Activated CD8-positive, alpha-beta T cell treated with anti-CD3 and anti-CD28 coated beads, Interleukin-2, amount 10 ng/mL, durations not matched to agents 7 days and 5 days (primary cell): Measurements from ENCODE around the gene PLXND1. TPM values are rescaled to one million over a fixed set of nuclear protein-coding genes. Genes with fewer than 3 reads are reported as not detected.
"Not testable (repeated sequence)": the region's sequence is repeated elsewhere in the genome, so short reads cannot be mapped to it uniquely, and the experiment has no call there.

ENCODE experiments used
- ATAC-seq: fragments of 150-1000 bp; cut with Tn5 transposase; one replicate; pipeline ENCODE4 v1.10.0; 2021; ENCODE audit warnings: moderate library complexity
- CTCF ChIA-PET: fragments of 350-600 bp; sonication (Branson Sonifier 250); formaldehyde crosslinking; loops from one replicate; lab custom pipeline; 2021; ENCODE audit warnings: antibody characterized with exemption; lab: Charles Lee
- POLR2A ChIA-PET: fragments of 350-600 bp; sonication (Branson Sonifier 250); formaldehyde crosslinking; loops from one replicate; lab custom pipeline; 2021; ENCODE audit warnings: antibody characterized with exemption; lab: Charles Lee
- DNase-seq: peaks from one replicate; pipeline ENCODE4 v3.0.0-alpha.2; 2020
- H3K27ac Mint-ChIP-seq: one replicate; pipeline ENCODE4 v1.8.0; 2021; ENCODE audit warnings: mild to moderate bottlenecking, mixed read lengths
- H3K27me3 Mint-ChIP-seq: one replicate; pipeline ENCODE4 v1.8.0; 2021; ENCODE audit warnings: low read depth, mixed read lengths
- H3K36me3 Mint-ChIP-seq: one replicate; pipeline ENCODE4 v1.8.0; 2021; ENCODE audit warnings: low read depth, mixed read lengths
- H3K4me1 Mint-ChIP-seq: one replicate; pipeline ENCODE4 v1.8.0; 2021; ENCODE audit warnings: low read depth, mixed read lengths
- H3K4me3 Mint-ChIP-seq: one replicate; pipeline ENCODE4 v1.8.0; 2021; ENCODE audit warnings: mild to moderate bottlenecking, mixed read lengths
- H3K9me3 Mint-ChIP-seq: one replicate; pipeline ENCODE4 v1.8.0; 2022; ENCODE audit warnings: mixed read lengths; ENCODE audit not compliant: insufficient read depth
- total RNA-seq, 2 experiments: library from RNA; stranded (reverse); gene quantifications; one replicate each; pipeline ENCODE4 v1.2.3, GENCODE V29; 2021

The PLXND1 gene
- total RNA-seq, 2 experiments from 2014 or later: 3.7 to 4.1 TPM

DNA sequence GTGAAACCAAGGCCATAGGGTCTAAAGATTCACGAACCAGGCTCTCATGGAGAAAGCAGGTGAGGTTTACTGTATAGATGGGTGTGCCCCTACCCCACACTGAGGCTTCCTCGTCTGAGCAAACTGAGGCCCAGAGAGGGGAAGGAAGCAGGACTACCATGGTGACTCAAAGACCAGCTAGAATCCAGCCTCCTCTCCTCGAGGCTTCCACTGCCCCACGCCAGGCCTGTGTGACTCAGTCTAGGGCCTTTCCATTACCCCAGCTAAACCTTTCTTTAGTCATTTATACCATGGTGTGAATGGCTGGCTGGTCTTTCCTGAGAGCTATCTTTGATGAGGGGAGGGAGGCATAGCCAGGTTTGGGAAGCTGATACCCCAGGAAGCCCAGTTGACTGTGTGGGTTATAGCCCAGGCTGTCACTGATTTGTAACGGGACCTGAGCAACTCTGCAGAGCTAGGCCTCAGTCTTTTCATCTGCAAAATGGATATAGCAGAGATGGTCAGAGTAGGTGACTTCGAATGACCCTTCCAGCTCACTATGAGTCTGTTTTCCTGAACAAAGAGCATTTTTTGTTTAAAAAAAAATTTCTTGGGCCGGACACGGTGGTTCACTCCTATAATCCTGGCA, 81.0 kb downstream of the PLXND1 start:
- no peak for DNase-seq
- no peak overlapping the region for H3K4me3 Mint-ChIP-seq
- no peaks in the 10 kb centered on the region for H3K27me3 Mint-ChIP-seq
- no peaks in the 10 kb centered on the region for H3K36me3 Mint-ChIP-seq
- ChIA-PET POLR2A (no interaction called here), CTCF (no interaction called here)
- no peaks in the 10 kb centered on the region for H3K9me3 Mint-ChIP-seq
- no peak for ATAC-seq
- no peak overlapping the region for H3K27ac Mint-ChIP-seq
- H3K4me1 Mint-ChIP-seq: no peaks in the 10 kb centered on the region

GRCh38 chr3:129524081-129524480, 82.4 kb downstream of the PLXND1 start:
- Mint-ChIP-seq H3K36me3 (no peaks in the 10 kb centered on the region), H3K27me3 (no peaks in the 10 kb centered on the region), H3K4me3 (no peak overlapping the region), H3K4me1 (no peaks in the 10 kb centered on the region), H3K27ac (no peak overlapping the region), H3K9me3 (no peaks in the 10 kb centered on the region)
- DNase-seq (no peak), ATAC-seq (no peak)
- ChIA-PET CTCF (no interaction called here), POLR2A (no interaction called here)

DNA sequence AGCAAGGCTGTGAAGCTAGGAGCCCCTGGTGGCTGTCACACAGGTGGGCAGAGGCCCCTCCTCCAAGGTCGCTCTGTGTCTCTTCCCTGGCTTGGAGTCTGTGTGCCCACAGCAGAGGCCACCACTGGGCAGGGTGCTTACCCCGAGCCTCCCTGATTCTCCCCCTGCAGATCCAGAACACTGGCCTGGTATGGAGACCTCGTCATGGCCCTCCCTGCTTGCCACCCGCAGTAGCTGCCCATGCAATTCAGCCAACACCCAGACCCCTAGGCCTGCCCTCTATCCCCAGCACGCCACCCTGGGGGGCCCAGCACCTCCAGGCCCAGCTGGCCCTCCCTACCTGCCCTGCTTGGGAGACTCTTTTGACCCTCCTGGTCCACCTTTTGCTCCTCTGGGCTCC, 83.5 kb downstream of the PLXND1 start:
- no peak for ATAC-seq
- ChIA-PET POLR2A (no interaction called here), CTCF (no interaction called here)
- H3K4me1 Mint-ChIP-seq: no peaks in the 10 kb centered on the region
- H3K27ac Mint-ChIP-seq: no peak overlapping the region
- no peaks in the 10 kb centered on the region for H3K27me3 Mint-ChIP-seq
- no peaks in the 10 kb centered on the region for H3K9me3 Mint-ChIP-seq
- H3K4me3 Mint-ChIP-seq: no peak overlapping the region
- H3K36me3 Mint-ChIP-seq: no peaks in the 10 kb centered on the region
- no peak for DNase-seq

GRCh38 chr3:129521611-129522010, 84.9 kb downstream of the PLXND1 start:
- Mint-ChIP-seq H3K4me3 (no peak overlapping the region), H3K27ac (no peak overlapping the region), H3K27me3 (no peaks in the 10 kb centered on the region), H3K9me3 (no peaks in the 10 kb centered on the region), H3K4me1 (no peaks in the 10 kb centered on the region), H3K36me3 (no peaks in the 10 kb centered on the region)
- CTCF ChIA-PET: no interaction called here
- no peak for DNase-seq
- POLR2A ChIA-PET: no interaction called here
- ATAC-seq: no peak

DNA sequence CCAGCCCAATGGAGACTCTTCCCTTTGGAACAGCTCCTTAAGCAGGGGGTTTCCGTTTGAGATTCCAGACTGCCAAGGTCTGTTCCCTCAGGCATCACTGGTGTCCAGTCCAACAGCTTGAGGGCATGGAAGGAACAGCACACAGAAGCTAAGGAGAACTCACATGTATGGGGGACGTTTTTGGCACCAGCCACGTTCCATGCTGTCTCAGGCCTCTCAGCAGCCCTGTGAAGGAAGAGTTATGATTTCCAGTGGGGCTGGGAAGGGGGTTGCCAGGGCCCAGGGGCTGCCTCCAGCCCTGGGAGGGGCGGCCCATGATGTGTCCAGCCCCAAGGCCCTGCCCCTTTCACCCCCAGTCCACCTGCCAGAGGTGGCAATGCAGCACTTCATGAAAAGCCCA, 85.5 kb downstream of the PLXND1 start:
- DNase-seq (no peak), ATAC-seq (no peak)
- Mint-ChIP-seq H3K9me3 (no peaks in the 10 kb centered on the region), H3K36me3 (no peaks in the 10 kb centered on the region), H3K4me1 (no peaks in the 10 kb centered on the region), H3K27me3 (no peaks in the 10 kb centered on the region), H3K27ac (no peak overlapping the region), H3K4me3 (no peak overlapping the region)
- CTCF ChIA-PET: no interaction called here
- POLR2A ChIA-PET: no interaction called here

DNA sequence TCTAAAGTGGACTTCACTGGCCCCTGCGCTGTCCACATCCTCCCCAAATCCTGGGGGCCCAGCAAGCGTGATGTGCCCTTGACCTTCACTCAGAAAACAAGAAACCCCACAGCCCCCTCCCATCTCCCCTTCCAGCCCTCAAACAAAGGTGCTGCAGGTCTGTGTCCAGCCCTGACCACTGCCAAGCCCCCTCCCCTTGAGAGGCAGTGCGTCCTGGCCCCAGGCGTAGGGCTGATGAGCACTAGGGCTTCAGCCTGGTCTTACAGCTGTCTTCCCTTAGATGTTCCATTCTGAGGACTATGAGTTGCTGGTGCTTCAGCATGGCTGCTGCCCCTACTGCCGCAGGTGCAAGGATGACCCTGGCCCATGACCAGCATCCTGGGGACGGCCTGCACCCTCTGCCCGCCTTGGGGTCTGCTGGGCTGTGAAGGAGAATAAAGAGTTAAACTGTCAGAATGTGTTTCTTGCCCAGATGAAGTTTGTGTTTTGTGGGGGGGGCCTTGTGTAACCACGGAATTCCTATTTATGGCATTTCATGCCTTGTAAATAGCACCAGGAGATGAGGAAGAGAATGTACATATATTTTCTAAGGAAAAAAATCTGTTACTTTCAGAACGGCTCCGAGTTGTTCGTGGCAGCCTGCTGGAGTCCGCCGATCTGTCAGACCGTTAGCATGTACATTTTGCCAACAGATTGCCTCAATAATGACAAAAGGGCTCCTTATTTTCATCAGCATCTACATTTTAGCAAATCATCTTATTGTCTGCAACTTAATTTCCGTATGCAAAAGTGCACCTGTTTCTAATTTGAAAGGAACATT, 86.4 kb downstream of the PLXND1 start:
- H3K27ac Mint-ChIP-seq: no peak overlapping the region
- DNase-seq (no peak), ATAC-seq (no peak)
- POLR2A ChIA-PET: no interaction called here
- H3K36me3 Mint-ChIP-seq: no peaks in the 10 kb centered on the region
- H3K27me3 Mint-ChIP-seq: no peaks in the 10 kb centered on the region
- no peak overlapping the region for H3K4me3 Mint-ChIP-seq
- no peaks in the 10 kb centered on the region for H3K9me3 Mint-ChIP-seq
- CTCF ChIA-PET: no interaction called here
- H3K4me1 Mint-ChIP-seq: no peaks in the 10 kb centered on the region

DNA sequence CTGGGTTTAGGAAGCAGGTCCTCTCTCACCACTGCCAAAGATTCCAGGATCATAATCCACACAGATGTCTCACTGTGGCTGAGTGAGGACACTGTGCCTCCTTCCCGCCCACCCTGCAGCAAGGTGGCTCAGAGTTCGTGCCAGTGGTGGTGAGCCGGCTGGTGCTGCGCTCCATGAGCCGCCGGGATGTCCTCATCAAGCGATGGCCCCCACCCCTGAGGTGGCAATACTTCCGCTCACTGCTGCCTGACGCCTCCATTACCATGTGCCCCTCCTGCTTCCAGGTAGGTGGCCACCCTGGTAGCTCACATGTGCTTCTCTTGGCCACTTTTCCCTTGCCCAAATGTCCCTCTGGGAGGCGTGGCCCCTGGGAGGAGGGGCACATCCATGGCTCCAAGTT, 87.0 kb downstream of the PLXND1 start:
- ChIA-PET POLR2A (no interaction called here), CTCF (no interaction called here)
- no peak overlapping the region for H3K27ac Mint-ChIP-seq
- no peak overlapping the region for H3K4me3 Mint-ChIP-seq
- DNase-seq: no peak
- no peaks in the 10 kb centered on the region for H3K27me3 Mint-ChIP-seq
- no peaks in the 10 kb centered on the region for H3K36me3 Mint-ChIP-seq
- no peaks in the 10 kb centered on the region for H3K4me1 Mint-ChIP-seq
- no peak for ATAC-seq
- no peaks in the 10 kb centered on the region for H3K9me3 Mint-ChIP-seq

DNA sequence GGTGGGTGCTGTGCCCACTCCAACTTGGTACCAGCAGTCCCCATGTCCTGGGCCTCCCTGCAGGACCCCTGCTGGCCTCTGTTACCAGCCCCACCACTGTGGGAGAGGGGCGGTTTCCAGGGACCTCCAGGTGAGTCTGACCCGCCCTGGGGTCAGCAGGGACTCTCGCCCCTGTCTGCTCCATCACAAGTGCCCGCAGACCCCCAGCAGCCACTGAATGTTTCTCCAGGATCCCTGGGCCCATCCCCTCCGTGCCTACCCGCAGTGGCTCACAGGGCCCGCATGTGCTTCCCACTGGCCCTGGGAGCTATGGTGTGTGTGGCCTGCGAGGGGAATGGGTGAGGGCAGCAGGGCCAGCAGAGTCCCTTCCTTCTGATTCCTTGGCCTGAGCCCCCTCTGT, 87.9 kb downstream of the PLXND1 start:
- CTCF ChIA-PET: no interaction called here
- POLR2A ChIA-PET: no interaction called here
- Mint-ChIP-seq H3K9me3 (no peaks in the 10 kb centered on the region), H3K27ac (no peak overlapping the region), H3K36me3 (no peaks in the 10 kb centered on the region), H3K4me3 (no peak overlapping the region), H3K4me1 (no peaks in the 10 kb centered on the region), H3K27me3 (no peaks in the 10 kb centered on the region)
- ATAC-seq: no peak
- DNase-seq: no peak

- ATAC-seq (no peak), DNase-seq (no peak)
- no peaks in the 10 kb centered on the region for H3K27me3 Mint-ChIP-seq
- ChIA-PET CTCF (interaction anchor here (1.1 kb wide), 1 partner anchor 135 kb away, joined by 5 read pairs; no protein-coding TSS in a partner anchor), POLR2A (no interaction called here)
- no peaks in the 10 kb centered on the region for H3K36me3 Mint-ChIP-seq
- no peaks in the 10 kb centered on the region for H3K4me1 Mint-ChIP-seq
- no peaks in the 10 kb centered on the region for H3K9me3 Mint-ChIP-seq
- no peak overlapping the region for H3K4me3 Mint-ChIP-seq
- H3K27ac Mint-ChIP-seq: no peak overlapping the region
Observed at GRCh38 chr3:129518038-129518561, 88.4 kb downstream of the PLXND1 start.

GRCh38 chr3:129517516-129517915, 89.0 kb downstream of the PLXND1 start:
- Mint-ChIP-seq H3K36me3 (no peaks in the 10 kb centered on the region), H3K27me3 (no peaks in the 10 kb centered on the region), H3K9me3 (no peaks in the 10 kb centered on the region), H3K4me1 (no peaks in the 10 kb centered on the region), H3K27ac (no peak overlapping the region), H3K4me3 (no peak overlapping the region)
- ATAC-seq: no peak
- ChIA-PET CTCF (interaction anchor here (1.1 kb wide), 1 partner anchor 134 kb away, joined by 5 read pairs; no protein-coding TSS in a partner anchor), POLR2A (no interaction called here)
- no peak for DNase-seq

DNA sequence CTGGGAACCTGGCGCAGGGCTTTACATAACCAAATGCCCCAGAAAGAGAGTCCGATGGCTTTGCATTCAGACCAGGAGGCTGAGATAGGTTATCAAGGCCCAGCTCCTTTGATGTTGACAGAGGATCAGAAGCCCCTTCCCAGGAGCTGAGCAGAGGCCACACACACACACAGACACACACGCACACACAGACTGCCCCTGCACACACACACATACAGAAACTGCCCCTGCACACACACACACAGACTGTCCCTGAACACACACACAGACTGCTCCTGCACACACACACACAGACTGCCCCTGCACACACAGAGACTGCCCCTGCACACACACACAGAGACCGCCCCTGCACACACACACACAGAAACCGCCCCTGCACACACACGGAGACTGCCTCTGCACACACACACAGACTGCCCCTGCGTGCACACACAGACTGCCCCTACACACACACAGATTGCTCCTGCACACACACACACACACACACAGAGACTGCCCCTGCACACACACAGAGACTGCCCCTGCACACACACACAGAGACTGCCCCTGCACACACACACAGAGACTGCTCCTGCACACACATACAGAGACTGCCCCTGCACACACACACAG, 90.5 kb downstream of the PLXND1 start:
- CTCF ChIA-PET, POLR2A ChIA-PET, H3K36me3 Mint-ChIP-seq, ATAC-seq, H3K9me3 Mint-ChIP-seq, H3K27me3 Mint-ChIP-seq, H3K4me3 Mint-ChIP-seq, DNase-seq: not testable (repeated sequence)
- Mint-ChIP-seq H3K27ac (peak overlapping the region; percentile 55), H3K4me1 (peaks cover 11% of the 10 kb centered on the region)
